ENCODE data around the gene TOPAZ1. TPM values are rescaled to one million over a fixed set of nuclear protein-coding genes. Genes with fewer than 3 reads are reported as not detected.

The TOPAZ1 gene
- total RNA-seq, 1 experiment from 2014 or later: not detected

- Histone ChIP-seq H3K18ac (ENCODE audit: insufficient read length, low read depth, low read length) (no peak overlapping the region), H2BK120ac (ENCODE audit: low read depth, low read length, poor library complexity, severe bottlenecking) (no peak overlapping the region), H3K4ac (ENCODE audit: low read depth, low read length) (no peak overlapping the region), H3K4me2 (ENCODE audit: insufficient read depth, insufficient read length, low read length) (no peak overlapping the region), H3K4me1 (ENCODE audit: insufficient read depth, low read length) (no peaks in the 10 kb centered on the region), H3K79me1 (ENCODE audit: insufficient read depth, low read depth, low read length, poor library complexity, severe bottlenecking) (no peaks in the 10 kb centered on the region), H2AFZ (ENCODE audit: low read length) (no peak overlapping the region), H3K79me2 (ENCODE audit: insufficient read depth, low read length) (no peaks in the 10 kb centered on the region), H3K9me3 (ENCODE audit: control insufficient read depth, low read depth, low read length) (no peaks in the 10 kb centered on the region), H3K27ac (ENCODE audit: insufficient read length, low read depth, low read length) (no peak overlapping the region), H3K14ac (ENCODE audit: insufficient read depth, low read length) (no peak overlapping the region), H3K56ac (ENCODE audit: insufficient read length, low read depth, low read length) (no peak overlapping the region), H3K9ac (ENCODE audit: extremely low read depth, insufficient read length, low read length) (no peak overlapping the region), H3K23ac (ENCODE audit: insufficient read length, low read depth, low read length) (no peak overlapping the region), H4K5ac (ENCODE audit: insufficient read length, low read depth, low read length) (no peak overlapping the region), H4K8ac (replicated peaks; ENCODE audit: insufficient read length, low read depth, low read length) (no peak overlapping the region), H4K20me1 (ENCODE audit: control insufficient read depth, insufficient read depth, insufficient read length) (no peaks in the 10 kb centered on the region), H3T11ph (ENCODE audit: low read length) (no peak overlapping the region), H2BK20ac (ENCODE audit: low read depth, low read length, poor library complexity, severe bottlenecking) (no peak overlapping the region), H2BK15ac (ENCODE audit: low read depth, low read length) (no peak overlapping the region), H2BK12ac (ENCODE audit: insufficient read length, low read depth, low read length) (no peak overlapping the region), H4K91ac (ENCODE audit: insufficient read length, low read depth, low read length) (no peak overlapping the region), H2BK5ac (ENCODE audit: insufficient read length, low read length) (no peak overlapping the region), H3K23me2 (ENCODE audit: insufficient read length, low read depth, low read length, poor library complexity, severe bottlenecking) (no peaks in the 10 kb centered on the region), H2AK5ac (ENCODE audit: insufficient read length, low read length) (no peak overlapping the region), H3K27me3 (ENCODE audit: insufficient read depth, low read length) (no peaks in the 10 kb centered on the region)
- TF ChIP-seq CTCF (conservative IDR thresholded peaks at IDR 0.05): no peak
- Mint-ChIP-seq H3K27me3 (ENCODE audit: low read depth) (no peaks in the 10 kb centered on the region; the same call in 1 of the 2 replicates), H3K36me3 (ENCODE audit: insufficient read depth in 1 of 3, low read depth in 3 of 3) (no peaks in the 10 kb centered on the region), H3K4me1 (no peaks in the 10 kb centered on the region), H3K4me3 (no peak overlapping the region), H3K9me3 (no peaks in the 10 kb centered on the region), H3K27ac (no peak overlapping the region; a peak in 1 of 7 replicates)
- DNase-seq: no peak
- no CpG with 5 or more reads among the region's 2 CpGs for WGBS (ENCODE audit: extremely low coverage, insufficient read length, low lambda C conversion rate)
These were observed 30.5 kb downstream of the TOPAZ1 start for GRCh38 chr3:44272191-44272590.
